HG02981 (cell line): Measurements from ENCODE around the gene TRIM46.
"Not testable (repeated sequence)": the region's sequence is repeated elsewhere in the genome, so short reads cannot be mapped to it uniquely, and the experiment has no call there.

ENCODE experiments used
- ATAC-seq: cut with Tn5 transposase; IDR thresholded peaks from one replicate; pipeline ENCODE4 v1.9.1; 2021; ENCODE audit warnings: mild to moderate bottlenecking, moderate library complexity; ENCODE audit not compliant: unreplicated experiment

Gene TRIM46

GRCh38 chr1:155136748-155137147, 36.9 kb upstream of the TRIM46 start:
- no peak for ATAC-seq

GRCh38 chr1:155137154-155137949, 36.3 kb upstream of the TRIM46 start:
- ATAC-seq = no peak

GRCh38 chr1:155139895-155140629, 33.6 kb upstream of the TRIM46 start, which contains the start of gene DPM3:
Gene DPM3 (minus strand): TSS chr1:155140531. CDS start chr1:155140240, 291 bp downstream.
- ATAC-seq = peak; percentile 64

- no peak for ATAC-seq
These were observed 33.1 kb upstream of the TRIM46 start for GRCh38 chr1:155140630-155140953.

GRCh38 chr1:155141749-155142148, 31.9 kb upstream of the TRIM46 start:
- ATAC-seq = no peak

GRCh38 chr1:155145491-155145890, 28.2 kb upstream of the TRIM46 start:
- ATAC-seq = no peak

GRCh38 chr1:155155996-155156643, 17.5 kb upstream of the TRIM46 start:
- ATAC-seq = not testable (repeated sequence)

GRCh38 chr1:155158991-155159390, 14.7 kb upstream of the TRIM46 start:
- ATAC-seq = no peak

GRCh38 chr1:155160128-155160527, 13.5 kb upstream of the TRIM46 start:
- ATAC-seq = no peak

- not testable (repeated sequence) for ATAC-seq
These were observed 11.0 kb upstream of the TRIM46 start for GRCh38 chr1:155162631-155163030.

GRCh38 chr1:155163785-155164184, 9.9 kb upstream of the TRIM46 start:
- not testable (repeated sequence) for ATAC-seq

GRCh38 chr1:155164625-155165024, 9.0 kb upstream of the TRIM46 start:
- not testable (repeated sequence) for ATAC-seq

- no peak for ATAC-seq
These were observed 7.6 kb upstream of the TRIM46 start for GRCh38 chr1:155166051-155166470.

GRCh38 chr1:155166471-155167165, 7.0 kb upstream of the TRIM46 start:
- ATAC-seq = no peak

GRCh38 chr1:155167166-155168104, 6.2 kb upstream of the TRIM46 start:
- ATAC-seq = no peak

GRCh38 chr1:155168105-155168445, 5.6 kb upstream of the TRIM46 start:
- ATAC-seq = not testable (repeated sequence)

GRCh38 chr1:155168456-155169210, 5.0 kb upstream of the TRIM46 start:
- ATAC-seq = no peak

GRCh38 chr1:155169541-155169940, 4.1 kb upstream of the TRIM46 start:
- ATAC-seq = no peak

- ATAC-seq = no peak
These were observed 3.4 kb upstream of the TRIM46 start for GRCh38 chr1:155170101-155170785.
